ENCODE results near the gene ELAVL4.

ELAVL4 gene

GRCh38 chr1:50099654-50100053 is 9.1 kb upstream of the ELAVL4 start:
- H3K4me3 ChIP-seq (ENCODE audit: low read depth, low read length), result no peak overlapping the region
- in situ Hi-C loops (cut with HindIII; ENCODE audit: low sequenced_read_pairs), result no loop called here
- TF ChIP-seq CTCF (IDR thresholded peaks at IDR 0.05; ENCODE audit: low read depth, low read length, missing control alignments), result no peak
- DNase-seq (ENCODE audit: low read depth), result no peak

GRCh38 chr1:50103615-50104081 is 5.1 kb upstream of the ELAVL4 start:
- TF ChIP-seq CTCF (IDR thresholded peaks at IDR 0.05; ENCODE audit: low read depth, low read length, missing control alignments), result no peak
- in situ Hi-C loops (cut with HindIII; ENCODE audit: low sequenced_read_pairs), result no loop called here
- DNase-seq (ENCODE audit: low read depth), result no peak
- H3K4me3 ChIP-seq (ENCODE audit: low read depth, low read length), result no peak overlapping the region

GRCh38 chr1:50105433-50105832 is 3.3 kb upstream of the ELAVL4 start:
- in situ Hi-C loops (cut with HindIII; ENCODE audit: low sequenced_read_pairs), result no loop called here
- H3K4me3 ChIP-seq (ENCODE audit: low read depth, low read length), result no peak overlapping the region
- no peak for TF ChIP-seq CTCF (IDR thresholded peaks at IDR 0.05; ENCODE audit: low read depth, low read length, missing control alignments)
- DNase-seq (ENCODE audit: low read depth), result no peak

GRCh38 chr1:50106095-50106761 is 2.5 kb upstream of the ELAVL4 start:
- no peak for DNase-seq (ENCODE audit: low read depth)
- in situ Hi-C loops (cut with HindIII; ENCODE audit: low sequenced_read_pairs), result no loop called here
- H3K4me3 ChIP-seq (ENCODE audit: low read depth, low read length), result no peak overlapping the region
- no peak for TF ChIP-seq CTCF (IDR thresholded peaks at IDR 0.05; ENCODE audit: low read depth, low read length, missing control alignments)

GRCh38 chr1:50109116-50109515 is 396 bp downstream of the ELAVL4 start:
- H3K4me3 ChIP-seq (ENCODE audit: low read depth, low read length), result no peak overlapping the region
- DNase-seq (ENCODE audit: low read depth), result no peak
- no peak for TF ChIP-seq CTCF (IDR thresholded peaks at IDR 0.05; ENCODE audit: low read depth, low read length, missing control alignments)
- in situ Hi-C loops (cut with HindIII; ENCODE audit: low sequenced_read_pairs), result no loop called here

GRCh38 chr1:50109647-50110075 is 941 bp downstream of the ELAVL4 start:
- no peak overlapping the region for H3K4me3 ChIP-seq (ENCODE audit: low read depth, low read length)
- in situ Hi-C loops (cut with HindIII; ENCODE audit: low sequenced_read_pairs), result no loop called here
- TF ChIP-seq CTCF (IDR thresholded peaks at IDR 0.05; ENCODE audit: low read depth, low read length, missing control alignments), result no peak
- DNase-seq (ENCODE audit: low read depth), result no peak

Measured in astrocyte of the cerebellum (primary cell).